GM06990 (cell line): Measurements from ENCODE around the gene PCED1A.

Source experiments
- DNase-seq: peaks from one replicate; pipeline ENCODE4 v3.0.0-alpha.2; 2011; ENCODE audit not compliant: insufficient read length; ENCODE audit errors: extremely low read depth
- H3K27me3 ChIP-seq: replicated peaks from 2 replicates; pipeline ENCODE4 v1.6.0; 2011; ENCODE audit warnings: low read length; ENCODE audit not compliant: control insufficient read depth, insufficient read depth
- H3K36me3 ChIP-seq: 2 replicates; pipeline ENCODE4 v1.5.1; 2011; ENCODE audit warnings: low read length; ENCODE audit not compliant: control insufficient read depth, insufficient read depth
- H3K4me3 ChIP-seq: replicated peaks from 2 replicates; pipeline ENCODE4 v1.5.1; 2011; ENCODE audit warnings: low read depth, mild to moderate bottlenecking, control low read depth, low read length
- TF ChIP-seq, protein P1 (sequence below): IDR thresholded peaks from 2 replicates; pipeline ENCODE4 v1.5.1; 2011; ENCODE audit warnings: low read length, control low read depth, mild to moderate bottlenecking, inconsistent platforms; ENCODE audit not compliant: insufficient read depth, poor library complexity, severe bottlenecking

PCED1A gene

DNA sequence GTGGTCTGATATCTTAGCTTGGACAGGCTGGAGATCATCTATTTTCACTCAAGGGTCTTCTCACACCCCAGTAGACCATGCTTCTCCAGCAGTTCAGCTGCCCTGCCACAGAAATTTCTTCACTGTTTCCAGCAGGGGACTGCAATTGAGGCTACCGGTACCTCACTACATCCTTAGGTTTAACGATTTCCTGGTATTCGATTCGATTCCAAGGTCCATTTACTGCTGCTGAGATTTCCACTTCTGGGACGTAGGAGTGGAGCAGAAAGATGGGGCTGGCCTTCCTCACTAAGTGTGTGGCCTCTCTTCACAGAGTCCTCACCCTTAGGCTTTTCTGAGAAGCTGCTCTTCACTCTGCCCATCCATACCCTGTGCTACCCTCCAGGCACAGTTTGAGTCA, 6.2 kb upstream of the PCED1A start:
- DNase-seq = no peak
- TF ChIP-seq, protein P1, sequence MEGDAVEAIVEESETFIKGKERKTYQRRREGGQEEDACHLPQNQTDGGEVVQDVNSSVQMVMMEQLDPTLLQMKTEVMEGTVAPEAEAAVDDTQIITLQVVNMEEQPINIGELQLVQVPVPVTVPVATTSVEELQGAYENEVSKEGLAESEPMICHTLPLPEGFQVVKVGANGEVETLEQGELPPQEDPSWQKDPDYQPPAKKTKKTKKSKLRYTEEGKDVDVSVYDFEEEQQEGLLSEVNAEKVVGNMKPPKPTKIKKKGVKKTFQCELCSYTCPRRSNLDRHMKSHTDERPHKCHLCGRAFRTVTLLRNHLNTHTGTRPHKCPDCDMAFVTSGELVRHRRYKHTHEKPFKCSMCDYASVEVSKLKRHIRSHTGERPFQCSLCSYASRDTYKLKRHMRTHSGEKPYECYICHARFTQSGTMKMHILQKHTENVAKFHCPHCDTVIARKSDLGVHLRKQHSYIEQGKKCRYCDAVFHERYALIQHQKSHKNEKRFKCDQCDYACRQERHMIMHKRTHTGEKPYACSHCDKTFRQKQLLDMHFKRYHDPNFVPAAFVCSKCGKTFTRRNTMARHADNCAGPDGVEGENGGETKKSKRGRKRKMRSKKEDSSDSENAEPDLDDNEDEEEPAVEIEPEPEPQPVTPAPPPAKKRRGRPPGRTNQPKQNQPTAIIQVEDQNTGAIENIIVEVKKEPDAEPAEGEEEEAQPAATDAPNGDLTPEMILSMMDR = no peak
- H3K36me3 ChIP-seq = no peaks in the 10 kb centered on the region
- H3K27me3 ChIP-seq = no peaks in the 10 kb centered on the region
- no peak overlapping the region for H3K4me3 ChIP-seq

DNA sequence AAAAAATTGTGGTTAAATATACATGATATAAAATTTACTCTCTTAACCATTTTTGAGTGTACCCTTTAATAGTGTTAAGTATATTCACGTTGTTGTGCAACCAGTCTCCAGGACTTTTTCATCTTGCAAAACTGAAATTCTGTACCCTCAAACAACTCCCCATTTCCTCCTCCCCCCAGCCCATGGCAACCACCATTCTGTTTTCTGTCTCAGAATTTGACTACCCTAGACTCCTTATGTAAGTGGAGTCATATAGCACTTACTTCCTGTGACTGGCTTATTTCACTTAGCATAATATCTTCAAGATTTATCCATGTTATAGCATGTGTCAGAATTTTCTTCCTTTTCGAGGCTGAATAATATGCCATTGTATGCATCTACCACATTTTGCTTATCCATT, 5.2 kb upstream of the PCED1A start:
- DNase-seq = no peak
- H3K4me3 ChIP-seq = no peak overlapping the region
- no peaks in the 10 kb centered on the region for H3K36me3 ChIP-seq
- H3K27me3 ChIP-seq = no peaks in the 10 kb centered on the region
- TF ChIP-seq, protein P1 = no peak

DNA sequence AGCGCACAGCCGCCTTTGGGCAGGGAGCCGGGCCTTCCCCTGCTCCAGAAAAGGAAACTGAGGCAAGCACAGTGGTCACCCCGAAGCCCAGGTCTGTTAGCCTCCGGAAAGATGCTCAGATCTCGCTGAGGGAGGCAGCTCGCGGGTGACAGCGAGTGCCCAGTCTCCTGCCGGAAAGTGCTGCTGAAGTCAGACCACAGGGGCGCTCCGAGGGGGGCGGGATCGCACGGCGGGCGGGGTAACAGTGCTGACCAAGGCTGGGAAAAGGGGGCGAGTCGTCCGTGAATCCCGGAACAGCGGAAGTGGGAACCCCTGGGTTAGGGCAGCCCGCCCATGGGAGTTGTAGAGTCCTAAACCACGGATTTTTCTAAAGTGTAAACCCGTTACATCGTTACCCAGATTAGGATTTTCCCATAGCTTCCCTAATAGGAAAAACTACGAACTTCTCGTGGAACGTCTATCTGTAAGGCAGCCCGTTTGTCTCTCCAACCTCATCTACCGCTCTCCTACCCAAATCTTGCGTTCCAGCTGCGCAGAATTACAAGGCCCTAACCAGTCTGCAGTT, 594 bp upstream of the PCED1A start:
- DNase-seq = peak; percentile 62
- peak overlapping the region; percentile 89 for H3K4me3 ChIP-seq
- TF ChIP-seq, protein P1 = no peak
- H3K27me3 ChIP-seq = no peaks in the 10 kb centered on the region
- H3K36me3 ChIP-seq = no peaks in the 10 kb centered on the region

- Histone ChIP-seq H3K36me3 (no peaks in the 10 kb centered on the region; the same call in 1 of the 2 replicates), H3K4me3 (peak overlapping the region; percentile 89), H3K27me3 (no peaks in the 10 kb centered on the region)
- TF ChIP-seq, protein P1 = no peak
- DNase-seq = no peak
Observed at GRCh38 chr20:2839732-2840137, 720 bp downstream of the PCED1A start.

- Histone ChIP-seq H3K27me3 (no peaks in the 10 kb centered on the region), H3K4me3 (no peak overlapping the region), H3K36me3 (no peaks in the 10 kb centered on the region; the same call in 1 of the 2 replicates)
- no peak for DNase-seq
- TF ChIP-seq, protein P1 = no peak
Observed at GRCh38 chr20:2838847-2839671, 1.4 kb downstream of the PCED1A start.
